ENCODE results near the gene PRDM10. TPM values are rescaled to one million over a fixed set of nuclear protein-coding genes. Genes with fewer than 3 reads are reported as not detected.

Gene PRDM10
- total RNA-seq, 1 experiment from 2014 or later, result 7.7 TPM

DNA sequence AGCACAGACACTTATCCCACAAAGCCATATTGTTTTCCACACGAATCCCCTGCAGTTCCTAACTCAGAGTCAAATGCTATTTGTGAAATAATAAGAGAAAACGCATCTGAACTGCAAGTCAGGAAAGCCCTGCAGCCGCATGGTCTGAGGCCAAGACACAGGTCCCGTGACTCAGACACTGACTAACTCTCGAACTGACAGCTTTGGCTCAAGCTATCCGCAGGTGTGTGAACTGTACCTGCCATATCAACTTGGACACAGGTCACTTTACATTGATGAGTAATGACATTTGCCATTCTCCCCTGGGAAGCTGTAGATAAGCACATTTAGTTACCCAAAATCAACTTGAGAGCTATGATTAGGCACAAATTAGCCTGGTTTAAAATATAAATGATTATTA lies 72.3 kb downstream of the PRDM10 start:
- Histone ChIP-seq H3K18ac (ENCODE audit: insufficient read length, low read depth, low read length) (no peak overlapping the region), H2BK12ac (ENCODE audit: insufficient read length, low read depth, low read length) (no peak overlapping the region), H3K23ac (ENCODE audit: insufficient read length, low read depth, low read length) (no peak overlapping the region), H3K4me1 (ENCODE audit: insufficient read depth, low read length) (peaks cover 1% of the 10 kb centered on the region; the same call in 1 of the 2 replicates), H3K14ac (ENCODE audit: insufficient read depth, low read length) (no peak overlapping the region), H2AFZ (ENCODE audit: low read length) (no peak overlapping the region), H2AK5ac (ENCODE audit: insufficient read length, low read length) (no peak overlapping the region), H3K56ac (ENCODE audit: insufficient read length, low read depth, low read length) (no peak overlapping the region), H3K9ac (ENCODE audit: extremely low read depth, insufficient read length, low read length) (no peak overlapping the region), H2BK20ac (ENCODE audit: low read depth, low read length, poor library complexity, severe bottlenecking) (no peak overlapping the region), H3K79me2 (ENCODE audit: insufficient read depth, low read length) (no peaks in the 10 kb centered on the region), H3K23me2 (ENCODE audit: insufficient read length, low read depth, low read length, poor library complexity, severe bottlenecking) (no peaks in the 10 kb centered on the region), H2BK120ac (ENCODE audit: low read depth, low read length, poor library complexity, severe bottlenecking) (no peak overlapping the region), H4K20me1 (ENCODE audit: control insufficient read depth, insufficient read depth, insufficient read length) (no peaks in the 10 kb centered on the region), H4K8ac (replicated peaks; ENCODE audit: insufficient read length, low read depth, low read length) (no peak overlapping the region), H3K9me3 (ENCODE audit: control insufficient read depth, low read depth, low read length) (no peaks in the 10 kb centered on the region), H2BK15ac (ENCODE audit: low read depth, low read length) (no peak overlapping the region), H2BK5ac (ENCODE audit: insufficient read length, low read length) (no peak overlapping the region), H3K4me2 (ENCODE audit: insufficient read depth, insufficient read length, low read length) (no peak overlapping the region), H3K27ac (ENCODE audit: insufficient read length, low read depth, low read length) (no peak overlapping the region), H4K5ac (ENCODE audit: insufficient read length, low read depth, low read length) (no peak overlapping the region), H4K91ac (ENCODE audit: insufficient read length, low read depth, low read length) (no peak overlapping the region), H3K79me1 (ENCODE audit: insufficient read depth, low read depth, low read length, poor library complexity, severe bottlenecking) (no peaks in the 10 kb centered on the region), H3K4ac (ENCODE audit: low read depth, low read length) (no peak overlapping the region), H3T11ph (ENCODE audit: low read length) (no peak overlapping the region), H3K27me3 (ENCODE audit: insufficient read depth, low read length) (no peaks in the 10 kb centered on the region)
- WGBS (ENCODE audit: extremely low coverage, insufficient read length, low lambda C conversion rate), result no CpG with 5 or more reads among the region's 6 CpGs
- Mint-ChIP-seq H3K36me3 (ENCODE audit: insufficient read depth in 1 of 3, low read depth in 3 of 3) (peaks cover 16 to 32% (median 27%) of the 10 kb centered on the region in 3 experiments), H3K4me3 (no peak overlapping the region), H3K27ac (no peak overlapping the region; a peak in 1 of 7 replicates), H3K27me3 (ENCODE audit: low read depth) (no peaks in the 10 kb centered on the region), H3K9me3 (no peaks in the 10 kb centered on the region), H3K4me1 (peaks cover 9 to 14% of the 10 kb centered on the region in 2 experiments)
- no peak for DNase-seq
- TF ChIP-seq, protein P1, sequence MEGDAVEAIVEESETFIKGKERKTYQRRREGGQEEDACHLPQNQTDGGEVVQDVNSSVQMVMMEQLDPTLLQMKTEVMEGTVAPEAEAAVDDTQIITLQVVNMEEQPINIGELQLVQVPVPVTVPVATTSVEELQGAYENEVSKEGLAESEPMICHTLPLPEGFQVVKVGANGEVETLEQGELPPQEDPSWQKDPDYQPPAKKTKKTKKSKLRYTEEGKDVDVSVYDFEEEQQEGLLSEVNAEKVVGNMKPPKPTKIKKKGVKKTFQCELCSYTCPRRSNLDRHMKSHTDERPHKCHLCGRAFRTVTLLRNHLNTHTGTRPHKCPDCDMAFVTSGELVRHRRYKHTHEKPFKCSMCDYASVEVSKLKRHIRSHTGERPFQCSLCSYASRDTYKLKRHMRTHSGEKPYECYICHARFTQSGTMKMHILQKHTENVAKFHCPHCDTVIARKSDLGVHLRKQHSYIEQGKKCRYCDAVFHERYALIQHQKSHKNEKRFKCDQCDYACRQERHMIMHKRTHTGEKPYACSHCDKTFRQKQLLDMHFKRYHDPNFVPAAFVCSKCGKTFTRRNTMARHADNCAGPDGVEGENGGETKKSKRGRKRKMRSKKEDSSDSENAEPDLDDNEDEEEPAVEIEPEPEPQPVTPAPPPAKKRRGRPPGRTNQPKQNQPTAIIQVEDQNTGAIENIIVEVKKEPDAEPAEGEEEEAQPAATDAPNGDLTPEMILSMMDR (conservative IDR thresholded peaks at IDR 0.05), result no peak

All from H9 (cell line).